ENCODE measurements around the gene CDYL. TPM values are rescaled to one million over a fixed set of nuclear protein-coding genes. Genes with fewer than 3 reads are reported as not detected.

CDYL gene
- polyA plus RNA-seq, 1 of the 3 experiments (the other 2 are of a cell fraction), result 13.3 TPM

DNA sequence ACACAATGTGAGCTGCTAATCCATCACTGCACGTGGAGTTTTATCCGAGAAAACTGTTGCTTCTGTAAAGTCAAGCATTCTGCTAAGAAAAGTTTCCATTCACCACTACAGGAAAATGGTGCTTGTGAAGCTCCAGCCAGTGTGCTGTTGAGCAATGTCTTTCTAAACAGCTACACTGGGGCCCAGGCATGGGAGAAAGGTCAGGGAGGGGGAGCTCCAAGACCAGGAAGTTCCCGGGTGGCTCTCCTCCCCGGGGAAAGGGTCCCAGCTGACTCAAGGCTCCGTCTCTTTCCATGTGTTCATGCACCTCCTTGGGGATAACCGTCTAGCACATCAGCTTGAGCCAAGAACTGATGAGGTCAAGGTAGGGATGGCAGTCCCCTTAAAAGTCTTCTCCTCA, 207.1 kb downstream of the CDYL start:
- Histone ChIP-seq H3K4me1 (ENCODE audit: control insufficient read depth in 1 of 2, insufficient read depth in 2 of 2, low read depth in 1 of 2, low read length in 1 of 2) (peaks cover 0 to 6% of the 10 kb centered on the region in 2 experiments; a peak in 1 of 4 replicates), H3K27ac (ENCODE audit: low read depth in 2 of 2, low read length in 1 of 2) (no peak overlapping the region), H3K9ac (no peak overlapping the region), H3K79me2 (ENCODE audit: insufficient read depth) (no peaks in the 10 kb centered on the region), H4K20me1 (ENCODE audit: insufficient read depth) (no peaks in the 10 kb centered on the region), H3K4me2 (no peak overlapping the region), H2AFZ (ENCODE audit: low read depth) (no peak overlapping the region), H3F3A (replicated peaks; ENCODE audit: insufficient read depth) (no peaks in the 10 kb centered on the region), H3K9me3 (peaks cover 6% of the 10 kb centered on the region; the same call in 1 of the 2 replicates), H3K27me3 (ENCODE audit: insufficient read depth) (no peaks in the 10 kb centered on the region), H3K36me3 (replicated peaks in 1 of 2; ENCODE audit: control insufficient read depth in 1 of 2, insufficient read depth in 2 of 2, low read length in 1 of 2) (no peaks in the 10 kb centered on the region), H3K9me2 (no peaks in the 10 kb centered on the region), H3K4me3 (ENCODE audit: low read depth in 2 of 2, low read length in 1 of 2) (no peak overlapping the region)
- CTCF ChIA-PET, result interaction anchor here (1.5 kb wide), 1 partner anchor 21 kb away, joined by 5 read pairs; the partner anchor contains the start of gene RPP40
- TF ChIP-seq, protein P1, sequence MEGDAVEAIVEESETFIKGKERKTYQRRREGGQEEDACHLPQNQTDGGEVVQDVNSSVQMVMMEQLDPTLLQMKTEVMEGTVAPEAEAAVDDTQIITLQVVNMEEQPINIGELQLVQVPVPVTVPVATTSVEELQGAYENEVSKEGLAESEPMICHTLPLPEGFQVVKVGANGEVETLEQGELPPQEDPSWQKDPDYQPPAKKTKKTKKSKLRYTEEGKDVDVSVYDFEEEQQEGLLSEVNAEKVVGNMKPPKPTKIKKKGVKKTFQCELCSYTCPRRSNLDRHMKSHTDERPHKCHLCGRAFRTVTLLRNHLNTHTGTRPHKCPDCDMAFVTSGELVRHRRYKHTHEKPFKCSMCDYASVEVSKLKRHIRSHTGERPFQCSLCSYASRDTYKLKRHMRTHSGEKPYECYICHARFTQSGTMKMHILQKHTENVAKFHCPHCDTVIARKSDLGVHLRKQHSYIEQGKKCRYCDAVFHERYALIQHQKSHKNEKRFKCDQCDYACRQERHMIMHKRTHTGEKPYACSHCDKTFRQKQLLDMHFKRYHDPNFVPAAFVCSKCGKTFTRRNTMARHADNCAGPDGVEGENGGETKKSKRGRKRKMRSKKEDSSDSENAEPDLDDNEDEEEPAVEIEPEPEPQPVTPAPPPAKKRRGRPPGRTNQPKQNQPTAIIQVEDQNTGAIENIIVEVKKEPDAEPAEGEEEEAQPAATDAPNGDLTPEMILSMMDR (IDR thresholded peaks at IDR 0.05), result no peak
- TF ChIP-seq, protein P2, sequence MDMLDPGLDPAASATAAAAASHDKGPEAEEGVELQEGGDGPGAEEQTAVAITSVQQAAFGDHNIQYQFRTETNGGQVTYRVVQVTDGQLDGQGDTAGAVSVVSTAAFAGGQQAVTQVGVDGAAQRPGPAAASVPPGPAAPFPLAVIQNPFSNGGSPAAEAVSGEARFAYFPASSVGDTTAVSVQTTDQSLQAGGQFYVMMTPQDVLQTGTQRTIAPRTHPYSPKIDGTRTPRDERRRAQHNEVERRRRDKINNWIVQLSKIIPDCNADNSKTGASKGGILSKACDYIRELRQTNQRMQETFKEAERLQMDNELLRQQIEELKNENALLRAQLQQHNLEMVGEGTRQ (IDR thresholded peaks at IDR 0.05; ENCODE audit: borderline replicate concordance, low read depth, low read length), result no peak
- TF ChIP-seq USF1 (IDR thresholded peaks at IDR 0.05; ENCODE audit: borderline replicate concordance, low read depth) (no peak), EP300 (IDR thresholded peaks at IDR 0.05; ENCODE audit: borderline replicate concordance in 1 of 2, low read depth in 1 of 2, low read length in 1 of 2) (no peak), SIN3A (IDR thresholded peaks at IDR 0.05; ENCODE audit: borderline replicate concordance, low read depth, low read length) (no peak), GABPA (IDR thresholded peaks at IDR 0.05; ENCODE audit: low read depth) (no peak), CHD2 (IDR thresholded peaks at IDR 0.05; ENCODE audit: low read length, partially characterized antibody) (no peak), RCOR1 (IDR thresholded peaks at IDR 0.05; ENCODE audit: low read length) (no peak), FOXM1 (IDR thresholded peaks at IDR 0.05; ENCODE audit: low read depth) (no peak), MEF2A (IDR thresholded peaks at IDR 0.05; ENCODE audit: borderline replicate concordance, low read depth) (no peak), RXRA (IDR thresholded peaks at IDR 0.05; ENCODE audit: borderline replicate concordance, low read depth) (no peak), REST (IDR thresholded peaks at IDR 0.05; ENCODE audit: low read depth, low read length) (no peak), EZH2phosphoT487 (IDR thresholded peaks at IDR 0.05; ENCODE audit: borderline replicate concordance, low read depth) (no peak)
- TF ChIP-seq, protein P3, sequence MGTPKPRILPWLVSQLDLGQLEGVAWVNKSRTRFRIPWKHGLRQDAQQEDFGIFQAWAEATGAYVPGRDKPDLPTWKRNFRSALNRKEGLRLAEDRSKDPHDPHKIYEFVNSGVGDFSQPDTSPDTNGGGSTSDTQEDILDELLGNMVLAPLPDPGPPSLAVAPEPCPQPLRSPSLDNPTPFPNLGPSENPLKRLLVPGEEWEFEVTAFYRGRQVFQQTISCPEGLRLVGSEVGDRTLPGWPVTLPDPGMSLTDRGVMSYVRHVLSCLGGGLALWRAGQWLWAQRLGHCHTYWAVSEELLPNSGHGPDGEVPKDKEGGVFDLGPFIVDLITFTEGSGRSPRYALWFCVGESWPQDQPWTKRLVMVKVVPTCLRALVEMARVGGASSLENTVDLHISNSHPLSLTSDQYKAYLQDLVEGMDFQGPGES (IDR thresholded peaks at IDR 0.05; ENCODE audit: low read depth, low read length), result no peak
- no peak for DNase-seq
- POLR2A ChIA-PET, result no interaction called here
- 59% methylated on average over 6 of the region's 6 CpGs for WGBS (ENCODE audit: low lambda C conversion rate)
